Ishikawa (cell line): ENCODE results near the gene CBX8.

Experiments used
- CEBPB ChIP-seq: IDR thresholded peaks from 2 replicates; pipeline ENCODE4 v1.6.1; 2012
- CREB1 ChIP-seq: IDR thresholded peaks from 2 replicates; pipeline ENCODE4 v1.6.1; 2012; ENCODE audit warnings: low read depth
- EGR1 ChIP-seq: IDR thresholded peaks from 2 replicates; pipeline ENCODE4 v1.6.1; 2012
- EP300 ChIP-seq: IDR thresholded peaks from 2 replicates; pipeline ENCODE4 v1.6.1; 2012; ENCODE audit warnings: borderline replicate concordance
- FOXM1 ChIP-seq: IDR thresholded peaks from 2 replicates; pipeline ENCODE4 v1.6.1; 2012; ENCODE audit warnings: low read depth, borderline replicate concordance
- MAX ChIP-seq: IDR thresholded peaks from 2 replicates; pipeline ENCODE4 v1.6.1; 2012
- NFIC ChIP-seq: IDR thresholded peaks from 2 replicates; pipeline ENCODE4 v1.6.1; 2012
- RAD21 ChIP-seq: IDR thresholded peaks from 2 replicates; pipeline ENCODE4 v1.6.1; 2012; ENCODE audit warnings: low read depth
- REST ChIP-seq: IDR thresholded peaks from 2 replicates; pipeline ENCODE4 v1.6.1; 2012; ENCODE audit warnings: low read depth, mild to moderate bottlenecking
- TAF1 ChIP-seq: IDR thresholded peaks from 2 replicates; pipeline ENCODE4 v1.6.1; 2012; ENCODE audit warnings: low read depth, mild to moderate bottlenecking
- TCF12 ChIP-seq: IDR thresholded peaks from 2 replicates; pipeline ENCODE4 v1.6.1; 2012; ENCODE audit warnings: low read depth
- TEAD4 ChIP-seq: IDR thresholded peaks from 2 replicates; pipeline ENCODE4 v1.6.1; 2012
- YY1 ChIP-seq: IDR thresholded peaks from 2 replicates; pipeline ENCODE4 v1.6.1; 2012; ENCODE audit warnings: low read depth
- ZBTB7A ChIP-seq: IDR thresholded peaks from 2 replicates; pipeline ENCODE4 v1.6.1; 2012; ENCODE audit warnings: low read depth
- TF ChIP-seq, protein P1 (sequence below): IDR thresholded peaks from 2 replicates; pipeline ENCODE4 v1.6.1; 2012

Gene CBX8

GRCh38 chr17:79775632-79776031 is 21.2 kb downstream of the CBX8 start:
- TF ChIP-seq TAF1 (no peak), REST (no peak), YY1 (no peak), TEAD4 (no peak), EP300 (no peak), TCF12 (no peak), FOXM1 (no peak), CREB1 (no peak), ZBTB7A (no peak), MAX (no peak), CEBPB (no peak)
- TF ChIP-seq, protein P1, sequence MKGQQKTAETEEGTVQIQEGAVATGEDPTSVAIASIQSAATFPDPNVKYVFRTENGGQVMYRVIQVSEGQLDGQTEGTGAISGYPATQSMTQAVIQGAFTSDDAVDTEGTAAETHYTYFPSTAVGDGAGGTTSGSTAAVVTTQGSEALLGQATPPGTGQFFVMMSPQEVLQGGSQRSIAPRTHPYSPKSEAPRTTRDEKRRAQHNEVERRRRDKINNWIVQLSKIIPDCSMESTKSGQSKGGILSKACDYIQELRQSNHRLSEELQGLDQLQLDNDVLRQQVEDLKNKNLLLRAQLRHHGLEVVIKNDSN = no peak

DNA sequence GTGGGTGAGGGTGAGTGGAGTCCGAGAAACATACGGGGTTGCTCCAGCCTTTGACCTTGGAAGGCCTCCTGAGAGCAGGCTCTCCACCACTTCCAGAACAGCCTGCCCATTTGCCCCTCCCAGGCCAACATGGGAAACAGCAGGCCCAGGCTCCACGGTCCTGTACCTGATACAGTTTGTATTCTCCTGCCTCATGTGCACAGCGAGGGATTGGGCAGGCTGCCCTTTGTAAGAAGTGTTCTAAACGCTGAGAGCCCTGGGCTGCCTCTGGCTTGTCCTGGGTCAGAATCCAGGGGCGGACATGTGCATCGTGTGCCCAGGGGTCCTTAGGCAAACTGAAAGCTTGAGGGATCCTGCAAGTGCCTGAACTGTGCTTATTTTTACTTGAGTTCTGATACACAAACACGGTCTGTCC is 22.3 kb downstream of the CBX8 start:
- TF ChIP-seq FOXM1 = no peak
- TF ChIP-seq TAF1 = no peak
- TF ChIP-seq TCF12 = no peak
- TF ChIP-seq, protein P1 = no peak
- TF ChIP-seq REST = no peak
- TF ChIP-seq RAD21 = no peak
- no peak for TF ChIP-seq EP300
- TF ChIP-seq ZBTB7A = no peak
- no peak for TF ChIP-seq MAX
- TF ChIP-seq YY1 = no peak
- TF ChIP-seq TEAD4 = no peak
- no peak for TF ChIP-seq CREB1
- no peak for TF ChIP-seq EGR1

DNA sequence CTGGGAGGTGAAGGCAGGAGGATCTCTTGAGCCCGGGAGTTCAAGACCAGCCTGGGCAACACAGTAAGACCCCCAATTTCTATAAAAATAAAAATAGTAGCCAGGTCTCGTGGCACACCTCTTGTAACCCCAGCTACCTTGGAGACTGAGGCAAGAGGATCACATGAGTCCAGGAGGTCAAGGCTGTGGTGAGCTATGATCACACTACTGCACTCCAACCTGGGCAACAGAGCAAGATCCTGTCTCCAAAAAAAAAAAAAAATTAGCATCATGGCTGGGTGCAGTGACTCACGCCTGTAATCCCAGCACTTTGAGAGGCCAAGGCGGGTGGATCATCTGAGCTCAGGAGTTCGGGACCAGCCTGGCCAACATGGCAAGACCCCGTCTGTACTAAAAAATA is 25.6 kb downstream of the CBX8 start:
- TF ChIP-seq TAF1 (no peak), CEBPB (no peak)

- TF ChIP-seq CEBPB (no peak), TCF12 (no peak), EGR1 (no peak), FOXM1 (no peak), NFIC (no peak), TAF1 (no peak), EP300 (no peak), RAD21 (no peak)
These were observed 27.0 kb downstream of the CBX8 start for GRCh38 chr17:79769570-79770506.

GRCh38 chr17:79765708-79766107 is 31.2 kb downstream of the CBX8 start:
- no peak for TF ChIP-seq NFIC
- TF ChIP-seq, protein P1 = no peak
- TF ChIP-seq TCF12 = no peak
- TF ChIP-seq MAX = no peak
- TF ChIP-seq FOXM1 = no peak
- no peak for TF ChIP-seq REST
- no peak for TF ChIP-seq TEAD4
- no peak for TF ChIP-seq EP300
- TF ChIP-seq ZBTB7A = no peak
- no peak for TF ChIP-seq CREB1
- TF ChIP-seq EGR1 = no peak
- TF ChIP-seq TAF1 = no peak
- TF ChIP-seq YY1 = no peak
- no peak for TF ChIP-seq RAD21
